Measurements from ENCODE around the gene PTCHD4.
"Not testable (repeated sequence)": the region's sequence is repeated elsewhere in the genome, so short reads cannot be mapped to it uniquely, and the experiment has no call there.

The PTCHD4 gene

DNA sequence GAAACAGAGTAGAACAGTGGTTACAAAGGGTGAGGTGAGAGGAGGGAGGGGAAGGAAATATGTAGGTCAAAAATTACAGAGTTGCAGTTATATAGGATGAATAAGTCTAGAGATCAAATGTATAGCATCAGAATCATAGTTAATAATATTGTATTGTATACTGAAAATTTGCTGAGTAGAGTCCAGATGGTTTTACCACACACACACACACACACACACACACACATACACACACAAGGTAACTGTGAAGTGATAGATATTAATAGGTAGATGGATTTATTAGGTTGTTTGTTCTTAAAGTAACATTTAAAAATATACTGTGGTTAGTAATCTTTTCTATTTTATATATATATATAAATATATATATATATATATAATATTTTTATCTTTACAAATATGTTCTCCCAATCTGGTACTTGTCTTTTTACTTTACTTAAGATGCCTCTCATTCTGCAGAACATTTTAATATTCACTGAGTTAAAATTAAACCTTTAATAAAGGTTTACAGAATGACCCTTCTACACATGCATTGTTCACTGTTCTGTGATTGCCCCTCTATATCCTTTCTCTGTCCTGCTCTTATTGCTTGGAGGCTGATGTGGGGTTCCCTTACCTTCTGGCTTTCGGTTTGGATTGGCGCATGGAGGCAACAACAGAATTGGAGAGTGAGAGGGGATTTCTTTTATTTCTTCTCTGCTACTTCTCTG, 408 bp downstream of the PTCHD4 start:
- H3K27me3 Mint-ChIP-seq: no peaks in the 10 kb centered on the region
- ATAC-seq: no peak
- H3K9me3 Mint-ChIP-seq: no peaks in the 10 kb centered on the region
- H3K4me3 Mint-ChIP-seq: no peak overlapping the region
- H3K27ac Mint-ChIP-seq: no peak overlapping the region
- H3K4me1 Mint-ChIP-seq: no peaks in the 10 kb centered on the region
- no peaks in the 10 kb centered on the region for H3K36me3 Mint-ChIP-seq

GRCh38 chr6:48109944-48110343, 1.1 kb downstream of the PTCHD4 start:
- ATAC-seq: no peak
- no peak overlapping the region for H3K4me3 Mint-ChIP-seq
- no peaks in the 10 kb centered on the region for H3K4me1 Mint-ChIP-seq
- no peak overlapping the region for H3K27ac Mint-ChIP-seq
- H3K9me3 Mint-ChIP-seq: peaks cover 6% of the 10 kb centered on the region
- H3K27me3 Mint-ChIP-seq: no peaks in the 10 kb centered on the region
- no peaks in the 10 kb centered on the region for H3K36me3 Mint-ChIP-seq

DNA sequence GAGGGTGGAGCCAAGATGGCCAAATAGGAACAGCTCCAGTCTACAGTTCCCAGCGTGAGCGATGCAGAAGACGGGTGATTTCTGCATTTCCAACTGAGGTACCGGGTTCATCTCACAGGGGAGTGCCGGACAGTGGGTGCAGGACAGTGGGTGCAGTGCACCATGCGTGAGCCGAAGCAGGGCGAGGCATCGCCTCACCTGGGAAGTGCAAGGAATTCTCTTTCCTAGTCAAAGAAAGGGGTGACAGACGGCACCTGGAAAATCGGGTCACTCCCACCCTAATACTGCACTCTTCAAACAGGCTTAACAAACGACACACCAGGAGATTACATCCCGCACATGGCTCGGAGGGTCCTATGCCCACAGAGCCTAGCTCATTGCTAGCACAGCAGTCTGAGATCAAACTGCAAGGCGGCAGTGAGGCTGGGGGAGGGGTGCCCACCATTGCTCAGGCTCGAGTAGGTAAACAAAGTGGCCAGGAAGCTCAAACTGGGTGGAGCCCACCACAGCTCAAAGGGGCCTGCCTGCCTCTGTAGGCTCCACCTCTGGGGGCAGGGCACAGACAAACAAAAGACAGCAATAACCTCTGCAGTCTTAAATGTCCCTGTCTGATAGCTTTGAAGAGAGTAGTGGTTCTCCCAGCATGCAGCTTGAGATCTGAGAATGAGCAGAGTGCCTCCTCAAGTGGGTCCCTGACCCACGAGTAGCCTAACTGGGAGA, 8.4 kb downstream of the PTCHD4 start:
- not testable (repeated sequence) for H3K4me1 Mint-ChIP-seq, H3K27me3 Mint-ChIP-seq, H3K4me3 Mint-ChIP-seq, H3K27ac Mint-ChIP-seq, ATAC-seq, H3K36me3 Mint-ChIP-seq
- H3K9me3 Mint-ChIP-seq: peaks cover 12% of the 10 kb centered on the region

- Mint-ChIP-seq H3K4me3 (no peak overlapping the region), H3K36me3 (no peaks in the 10 kb centered on the region), H3K27ac (no peak overlapping the region), H3K9me3 (peaks cover 12% of the 10 kb centered on the region), H3K27me3 (no peaks in the 10 kb centered on the region), H3K4me1 (no peaks in the 10 kb centered on the region)
- no peak for ATAC-seq
Measured at GRCh38 chr6:48101290-48101689, 9.7 kb downstream of the PTCHD4 start.

- H3K27ac Mint-ChIP-seq: no peak overlapping the region
- no peak for ATAC-seq
- H3K27me3 Mint-ChIP-seq: no peaks in the 10 kb centered on the region
- no peak overlapping the region for H3K4me3 Mint-ChIP-seq
- H3K4me1 Mint-ChIP-seq: no peaks in the 10 kb centered on the region
- peaks cover 12% of the 10 kb centered on the region for H3K9me3 Mint-ChIP-seq
- no peaks in the 10 kb centered on the region for H3K36me3 Mint-ChIP-seq
Measured at GRCh38 chr6:48100588-48100895, 10.5 kb downstream of the PTCHD4 start.

DNA sequence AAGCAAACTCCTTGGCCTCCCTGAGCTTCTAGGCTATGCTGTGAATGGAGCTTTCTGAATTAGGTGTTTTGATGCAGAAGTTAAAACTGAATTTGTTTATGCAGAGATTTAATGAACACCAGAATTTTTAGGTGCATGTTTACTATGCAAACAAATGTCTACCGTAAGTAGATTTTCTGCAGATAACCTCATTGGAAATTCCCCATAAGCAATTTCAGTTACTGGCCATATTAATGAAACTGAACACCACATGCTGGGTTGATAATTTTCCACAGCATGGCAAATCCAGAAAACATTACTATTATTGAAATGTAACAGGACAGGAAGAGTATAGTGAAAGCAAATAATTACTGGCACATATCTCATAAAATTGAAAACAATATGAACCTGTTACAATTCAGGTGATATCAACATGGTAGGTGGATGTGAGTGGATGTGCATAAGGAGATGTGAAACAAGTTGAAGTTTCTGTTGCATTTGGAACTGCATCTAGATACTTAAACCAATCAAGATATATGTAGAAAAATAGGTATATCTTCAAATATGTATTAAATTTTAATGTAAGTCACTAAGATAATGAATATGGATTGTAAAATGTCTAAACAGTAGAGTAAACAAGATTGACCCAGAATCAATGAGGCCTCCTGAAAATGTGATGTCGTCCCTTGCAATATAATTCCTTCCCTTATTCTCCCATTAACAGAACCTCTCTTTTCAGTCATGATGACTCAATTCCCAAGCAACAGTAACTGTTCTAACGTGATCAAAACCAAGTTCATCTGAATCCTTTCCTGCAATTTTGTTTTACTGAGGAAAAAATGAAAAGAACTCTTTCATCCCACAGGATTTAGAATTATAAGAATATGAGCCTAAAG, 11.0 kb downstream of the PTCHD4 start:
- no peak overlapping the region for H3K27ac Mint-ChIP-seq
- no peaks in the 10 kb centered on the region for H3K4me1 Mint-ChIP-seq
- no peak for ATAC-seq
- no peak overlapping the region for H3K4me3 Mint-ChIP-seq
- H3K9me3 Mint-ChIP-seq: peaks cover 6% of the 10 kb centered on the region
- H3K27me3 Mint-ChIP-seq: no peaks in the 10 kb centered on the region
- H3K36me3 Mint-ChIP-seq: no peaks in the 10 kb centered on the region

DNA sequence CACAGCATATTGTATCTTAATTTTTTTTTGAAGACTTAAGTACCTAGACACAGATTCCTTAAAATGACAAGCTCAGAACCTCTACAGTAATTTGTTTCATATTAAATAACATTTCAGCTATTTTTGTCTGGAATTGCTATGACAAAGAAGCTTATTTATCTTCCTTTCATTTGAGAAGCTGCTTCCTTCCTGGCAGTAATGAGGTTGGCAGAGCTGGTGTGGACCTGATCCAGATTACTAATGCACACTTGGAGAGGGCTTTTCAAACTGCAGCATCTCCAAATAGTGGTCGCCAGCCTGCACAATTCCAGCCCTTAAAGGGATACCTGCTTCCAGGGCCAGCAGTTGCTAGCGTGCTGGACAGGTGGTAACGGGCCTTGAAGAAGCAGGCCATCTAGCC, 12.1 kb downstream of the PTCHD4 start:
- no peaks in the 10 kb centered on the region for H3K36me3 Mint-ChIP-seq

DNA sequence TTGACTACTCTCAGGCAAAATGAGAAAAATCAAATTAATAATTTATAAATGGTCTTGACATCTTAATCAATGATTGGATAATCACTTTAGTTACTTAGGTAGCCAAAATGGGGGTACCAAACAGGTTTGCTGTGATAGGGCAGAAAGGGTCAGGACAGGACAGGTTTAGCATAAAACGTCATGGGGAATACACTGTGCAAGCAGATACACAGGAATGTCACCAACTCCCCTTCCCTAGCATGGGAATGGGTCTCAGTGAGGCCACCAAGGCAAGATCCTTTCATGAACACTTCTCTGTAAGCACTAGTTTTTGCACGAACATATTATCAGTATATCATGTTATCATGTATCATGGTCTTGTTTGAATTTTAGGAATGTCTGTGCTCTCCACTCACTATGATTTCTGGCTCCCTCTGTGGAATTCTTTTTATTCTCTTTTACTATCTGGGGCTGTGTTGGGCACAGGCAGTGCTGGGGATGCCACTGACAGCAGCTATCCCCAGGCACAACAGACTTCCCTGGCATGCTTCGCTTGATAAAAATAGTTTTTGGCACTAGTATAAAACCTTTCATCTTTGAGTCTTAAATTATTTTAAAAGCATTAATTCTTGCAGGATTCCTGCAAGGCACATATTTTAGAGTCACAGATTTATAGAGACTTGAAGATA, 18.3 kb downstream of the PTCHD4 start:
- no peak for ATAC-seq
- no peak overlapping the region for H3K4me3 Mint-ChIP-seq
- H3K36me3 Mint-ChIP-seq: no peaks in the 10 kb centered on the region
- no peaks in the 10 kb centered on the region for H3K4me1 Mint-ChIP-seq
- H3K27ac Mint-ChIP-seq: no peak overlapping the region
- no peaks in the 10 kb centered on the region for H3K27me3 Mint-ChIP-seq
- no peaks in the 10 kb centered on the region for H3K9me3 Mint-ChIP-seq

More for the DNA sequence above, 12.1 kb downstream of the PTCHD4 start:
- no peak for ATAC-seq
- H3K4me1 Mint-ChIP-seq: no peaks in the 10 kb centered on the region
- H3K9me3 Mint-ChIP-seq: peaks cover 3% of the 10 kb centered on the region
- H3K27ac Mint-ChIP-seq: no peak overlapping the region
- no peaks in the 10 kb centered on the region for H3K27me3 Mint-ChIP-seq
- no peak overlapping the region for H3K4me3 Mint-ChIP-seq

GRCh38 chr6:48090546-48090945, 20.5 kb downstream of the PTCHD4 start:
- no peak overlapping the region for H3K27ac Mint-ChIP-seq
- no peaks in the 10 kb centered on the region for H3K9me3 Mint-ChIP-seq
- ATAC-seq: no peak
- H3K4me3 Mint-ChIP-seq: no peak overlapping the region
- H3K4me1 Mint-ChIP-seq: no peaks in the 10 kb centered on the region
- H3K36me3 Mint-ChIP-seq: no peaks in the 10 kb centered on the region
- no peaks in the 10 kb centered on the region for H3K27me3 Mint-ChIP-seq

GRCh38 chr6:48087448-48087847, 23.5 kb downstream of the PTCHD4 start:
- Mint-ChIP-seq H3K27ac (no peak overlapping the region), H3K4me1 (no peaks in the 10 kb centered on the region), H3K4me3 (no peak overlapping the region), H3K27me3 (no peaks in the 10 kb centered on the region), H3K9me3 (no peaks in the 10 kb centered on the region), H3K36me3 (no peaks in the 10 kb centered on the region)
- no peak for ATAC-seq

DNA sequence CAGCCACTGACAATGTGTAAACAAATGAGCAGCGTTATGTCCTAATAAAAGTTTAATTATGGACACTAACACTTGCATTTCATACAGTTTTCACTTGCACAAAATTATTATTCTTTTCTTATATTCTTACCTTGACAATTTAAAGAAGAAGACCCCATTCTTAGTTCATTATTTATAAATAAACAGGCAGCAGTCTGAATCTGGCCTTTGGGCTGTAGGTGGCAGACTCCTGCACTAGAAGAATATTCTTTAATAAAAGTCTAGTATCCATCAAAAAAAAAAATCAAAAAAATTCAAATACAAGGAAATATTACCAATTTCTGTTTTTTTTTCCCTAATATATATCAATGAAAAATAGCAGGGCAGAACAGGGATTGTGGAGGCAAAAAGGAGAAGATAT, 24.8 kb downstream of the PTCHD4 start:
- no peaks in the 10 kb centered on the region for H3K4me1 Mint-ChIP-seq
- no peaks in the 10 kb centered on the region for H3K36me3 Mint-ChIP-seq
- no peaks in the 10 kb centered on the region for H3K27me3 Mint-ChIP-seq
- no peak overlapping the region for H3K4me3 Mint-ChIP-seq
- H3K9me3 Mint-ChIP-seq: no peaks in the 10 kb centered on the region
- ATAC-seq: no peak
- no peak overlapping the region for H3K27ac Mint-ChIP-seq

DNA sequence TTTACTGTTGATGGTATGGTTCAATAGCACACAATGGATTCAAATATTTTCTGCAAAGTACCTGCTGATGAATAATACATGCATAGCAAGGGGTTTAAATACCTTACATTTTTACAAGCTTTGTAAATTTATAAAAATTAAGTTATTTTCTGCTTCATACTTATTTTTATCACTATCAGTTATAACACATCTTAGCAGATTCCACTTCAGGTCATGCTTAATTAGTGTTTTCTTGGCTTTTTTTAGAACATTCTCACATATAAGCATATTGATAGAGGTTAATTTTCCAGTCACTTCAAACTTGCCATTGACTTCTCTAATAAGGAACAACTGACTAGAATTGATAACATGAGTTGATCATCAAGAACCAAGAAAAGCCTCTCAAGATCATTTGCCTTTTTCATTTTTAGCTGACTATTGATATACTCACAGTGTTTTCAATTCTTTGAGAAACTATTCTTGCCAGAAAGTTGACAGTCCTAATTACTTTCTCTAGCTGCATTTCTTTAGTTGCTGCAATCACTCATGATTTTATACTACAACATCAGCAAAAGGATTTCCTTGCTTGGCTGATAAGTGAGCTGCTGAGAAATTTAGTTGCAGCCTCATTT, 25.8 kb downstream of the PTCHD4 start:
- H3K9me3 Mint-ChIP-seq: no peaks in the 10 kb centered on the region
- no peak for ATAC-seq
- no peak overlapping the region for H3K4me3 Mint-ChIP-seq
- no peaks in the 10 kb centered on the region for H3K36me3 Mint-ChIP-seq
- no peaks in the 10 kb centered on the region for H3K27me3 Mint-ChIP-seq
- H3K4me1 Mint-ChIP-seq: no peaks in the 10 kb centered on the region
- H3K27ac Mint-ChIP-seq: no peak overlapping the region

- H3K9me3 Mint-ChIP-seq: no peaks in the 10 kb centered on the region
- H3K4me1 Mint-ChIP-seq: no peaks in the 10 kb centered on the region
- no peaks in the 10 kb centered on the region for H3K36me3 Mint-ChIP-seq
- no peak overlapping the region for H3K4me3 Mint-ChIP-seq
- H3K27ac Mint-ChIP-seq: no peak overlapping the region
- H3K27me3 Mint-ChIP-seq: no peaks in the 10 kb centered on the region
- no peak for ATAC-seq
Measured at GRCh38 chr6:48084201-48084600, 26.8 kb downstream of the PTCHD4 start.

GRCh38 chr6:48080227-48081009, 30.6 kb downstream of the PTCHD4 start:
- Mint-ChIP-seq H3K27me3 (no peaks in the 10 kb centered on the region), H3K4me3 (no peak overlapping the region), H3K27ac (no peak overlapping the region), H3K9me3 (no peaks in the 10 kb centered on the region), H3K4me1 (no peaks in the 10 kb centered on the region), H3K36me3 (no peaks in the 10 kb centered on the region)
- ATAC-seq: no peak

Data from stimulated activated memory B cell treated with anti-CD40 and anti-IgM and Interleukin-4, amounts not matched to agents 10 μg/mL and 1 μg/mL and 100 μg/mL, for 72 hours (primary cell).